HFFc6 (cell line): ENCODE data around the gene SLC43A2. TPM values are rescaled to one million over a fixed set of nuclear protein-coding genes. Genes with fewer than 3 reads are reported as not detected.

Experiments used
- DNase-seq: peaks from one replicate; pipeline ENCODE4 v3.0.0-alpha.2; 2018
- H3K27ac Mint-ChIP-seq: 2 replicates; pipeline ENCODE4 v1.8.0; 2020; ENCODE audit warnings: mild to moderate bottlenecking, mixed read lengths
- H3K27me3 Mint-ChIP-seq: 2 replicates; pipeline ENCODE4 v1.8.0; 2021; ENCODE audit warnings: mild to moderate bottlenecking, moderate library complexity, mixed read lengths; ENCODE audit not compliant: insufficient read depth
- H3K36me3 Mint-ChIP-seq: 2 replicates; pipeline ENCODE4 v1.8.0; 2021; ENCODE audit warnings: low read depth, mixed read lengths
- H3K4me1 Mint-ChIP-seq: 2 replicates; pipeline ENCODE4 v1.8.0; 2020; ENCODE audit warnings: low read depth, mixed read lengths
- H3K4me3 Mint-ChIP-seq: 2 replicates; pipeline ENCODE4 v1.8.0; 2020; ENCODE audit warnings: mild to moderate bottlenecking, moderate library complexity, mixed read lengths
- H3K9me3 Mint-ChIP-seq: 2 replicates; pipeline ENCODE4 v1.8.0; 2020; ENCODE audit warnings: mild to moderate bottlenecking, mixed read lengths
- CTCF ChIP-seq: fragments of 200-600 bp; sonication (generic); IDR thresholded peaks from 2 replicates; pipeline ENCODE4 v1.5.0; 2021; ENCODE audit warnings: antibody characterized with exemption, mild to moderate bottlenecking
- total RNA-seq, 6 experiments: library from RNA; stranded (reverse); fragmentation: NEBNext Ultra II Directional; extraction: Animal tissue kit (Norgen Biotek cat#: 25700); gene quantifications; 2 replicates in 1 of 6; 3 replicates in 5 of 6; pipeline ENCODE4 v1.2.3, GENCODE V29; 2021

The SLC43A2 gene
- total RNA-seq, 6 experiments from 2014 or later = 6.4 to 11.2 (median 6.9) TPM

- no peaks in the 10 kb centered on the region for H3K36me3 Mint-ChIP-seq
- DNase-seq = no peak
- no peaks in the 10 kb centered on the region; the same call in none of the 2 replicates for H3K27me3 Mint-ChIP-seq
- no peak overlapping the region for H3K27ac Mint-ChIP-seq
- peaks cover 11% of the 10 kb centered on the region for H3K4me1 Mint-ChIP-seq
- H3K4me3 Mint-ChIP-seq = no peak overlapping the region
- no peaks in the 10 kb centered on the region for H3K9me3 Mint-ChIP-seq
- no peak for TF ChIP-seq CTCF
Observed at GRCh38 chr17:1593630-1593931, 35.1 kb downstream of the SLC43A2 start.

GRCh38 chr17:1592751-1593629, 35.6 kb downstream of the SLC43A2 start:
- Mint-ChIP-seq H3K27me3 (no peaks in the 10 kb centered on the region; the same call in none of the 2 replicates), H3K4me3 (no peak overlapping the region), H3K4me1 (peaks cover 11% of the 10 kb centered on the region), H3K27ac (no peak overlapping the region), H3K36me3 (no peaks in the 10 kb centered on the region), H3K9me3 (no peaks in the 10 kb centered on the region)
- no peak for TF ChIP-seq CTCF
- DNase-seq = no peak

GRCh38 chr17:1591474-1592090, 37.1 kb downstream of the SLC43A2 start:
- H3K9me3 Mint-ChIP-seq = no peaks in the 10 kb centered on the region
- H3K4me3 Mint-ChIP-seq = no peak overlapping the region

GRCh38 chr17:1590747-1591473, 37.7 kb downstream of the SLC43A2 start:
- H3K4me1 Mint-ChIP-seq = peaks cover 11% of the 10 kb centered on the region
- H3K9me3 Mint-ChIP-seq = no peaks in the 10 kb centered on the region
- no peak for TF ChIP-seq CTCF
- no peaks in the 10 kb centered on the region for H3K36me3 Mint-ChIP-seq
- H3K4me3 Mint-ChIP-seq = peak overlapping the region; percentile 53
- no peaks in the 10 kb centered on the region; the same call in none of the 2 replicates for H3K27me3 Mint-ChIP-seq
- H3K27ac Mint-ChIP-seq = no peak overlapping the region
- no peak for DNase-seq

More at GRCh38 chr17:1591474-1592090, 37.1 kb downstream of the SLC43A2 start:
- H3K27me3 Mint-ChIP-seq = no peaks in the 10 kb centered on the region; the same call in none of the 2 replicates
- H3K36me3 Mint-ChIP-seq = no peaks in the 10 kb centered on the region
- H3K27ac Mint-ChIP-seq = no peak overlapping the region
- no peak for TF ChIP-seq CTCF
- peaks cover 11% of the 10 kb centered on the region for H3K4me1 Mint-ChIP-seq
- DNase-seq = no peak

- Mint-ChIP-seq H3K4me1 (peaks cover 18% of the 10 kb centered on the region), H3K27ac (peak overlapping the region; percentile 64), H3K36me3 (no peaks in the 10 kb centered on the region), H3K4me3 (peak overlapping the region; percentile 53), H3K9me3 (no peaks in the 10 kb centered on the region), H3K27me3 (no peaks in the 10 kb centered on the region; the same call in none of the 2 replicates)
- no peak for TF ChIP-seq CTCF
- peak; percentile 81 for DNase-seq
Observed at GRCh38 chr17:1590029-1590746, 38.4 kb downstream of the SLC43A2 start.
